GM12864 (cell line): Measurements from ENCODE around the gene VAX1.
"Not testable (repeated sequence)": the region's sequence is repeated elsewhere in the genome, so short reads cannot be mapped to it uniquely, and the experiment has no call there.

Experiments
- DNase-seq: peaks from one replicate; pipeline ENCODE4 v3.0.0-alpha.2; 2011; ENCODE audit warnings: low read depth
- H3K4me3 ChIP-seq: 2 replicates; pipeline ENCODE4 v1.5.1; 2011; ENCODE audit warnings: mild to moderate bottlenecking, low read depth, low read length, control low read depth
- CTCF ChIP-seq: IDR thresholded peaks from 2 replicates; pipeline ENCODE4 v1.5.1; 2011; ENCODE audit warnings: low read depth, mild to moderate bottlenecking, moderate library complexity, low read length, control low read depth, inconsistent platforms; ENCODE audit errors: missing control alignments

VAX1 gene, protein sequence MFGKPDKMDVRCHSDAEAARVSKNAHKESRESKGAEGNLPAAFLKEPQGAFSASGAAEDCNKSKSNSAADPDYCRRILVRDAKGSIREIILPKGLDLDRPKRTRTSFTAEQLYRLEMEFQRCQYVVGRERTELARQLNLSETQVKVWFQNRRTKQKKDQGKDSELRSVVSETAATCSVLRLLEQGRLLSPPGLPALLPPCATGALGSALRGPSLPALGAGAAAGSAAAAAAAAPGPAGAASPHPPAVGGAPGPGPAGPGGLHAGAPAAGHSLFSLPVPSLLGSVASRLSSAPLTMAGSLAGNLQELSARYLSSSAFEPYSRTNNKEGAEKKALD

GRCh38 chr10:117137911-117138642 lies at the start of gene VAX1:
TSS of gene VAX1 (minus strand) at chr10:117138270. CDS start at chr10:117138056, 214 bp downstream.
- no peak for TF ChIP-seq CTCF
- no peak for DNase-seq
- H3K4me3 ChIP-seq, result no peak within 1 kb of the TSS

DNA sequence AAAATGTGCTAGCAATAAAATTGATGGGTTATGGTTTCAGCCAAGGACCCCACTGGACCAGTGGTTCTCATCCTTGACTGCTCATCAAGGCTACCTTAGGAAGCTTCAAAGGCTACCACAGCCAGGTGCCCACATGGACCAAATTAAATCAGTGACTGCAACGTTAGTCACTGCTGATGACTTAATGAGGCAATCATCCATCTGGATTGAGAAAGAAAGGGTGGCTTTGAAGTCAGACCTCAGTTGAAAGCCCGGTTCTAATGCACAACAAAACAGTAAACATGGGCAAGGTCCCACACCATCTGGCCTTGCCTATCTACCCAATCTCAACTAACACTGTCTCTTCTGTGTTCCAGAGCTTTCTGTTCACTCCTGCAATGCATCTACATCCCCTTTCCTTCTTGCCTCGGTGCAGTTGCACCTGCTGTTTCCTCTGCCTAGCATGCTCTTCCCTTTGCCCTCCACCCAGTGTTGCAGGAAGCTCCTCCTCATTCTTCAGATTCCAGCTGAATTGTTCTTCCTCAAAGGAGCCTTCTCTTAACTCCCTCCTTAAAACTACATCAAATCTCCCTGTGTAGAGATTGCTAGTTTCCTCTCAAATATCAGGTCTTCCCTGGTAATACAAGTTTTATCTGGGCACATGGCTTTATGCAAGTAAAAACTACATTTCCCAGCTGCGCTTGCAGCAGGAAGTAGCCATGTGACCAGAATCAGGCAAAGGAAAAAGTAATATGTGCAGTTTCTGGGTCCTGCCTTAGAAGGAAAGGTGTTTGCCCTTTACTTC lies 49.0 kb upstream of the VAX1 start:
- no peak for TF ChIP-seq CTCF
- no peak for DNase-seq
- no peak overlapping the region for H3K4me3 ChIP-seq

- DNase-seq, H3K4me3 ChIP-seq: not testable (repeated sequence)
These were observed 47.7 kb upstream of the VAX1 start for GRCh38 chr10:117185817-117186216.

- DNase-seq, result no peak
- H3K4me3 ChIP-seq, result no peak overlapping the region
- no peak for TF ChIP-seq CTCF
These were observed 46.8 kb upstream of the VAX1 start for GRCh38 chr10:117184821-117185220.

GRCh38 chr10:117184296-117184695 lies 46.2 kb upstream of the VAX1 start:
- DNase-seq, result no peak
- TF ChIP-seq CTCF, result no peak
- H3K4me3 ChIP-seq, result no peak overlapping the region

- TF ChIP-seq CTCF, result no peak
These were observed 40.1 kb upstream of the VAX1 start for GRCh38 chr10:117178190-117178589.

GRCh38 chr10:117175901-117176534 lies 37.9 kb upstream of the VAX1 start:
- peak overlapping the region; percentile 58 for H3K4me3 ChIP-seq
- peak; percentile 38 for DNase-seq
- TF ChIP-seq CTCF, result peak; percentile 77

More at GRCh38 chr10:117178190-117178589, 40.1 kb upstream of the VAX1 start:
- DNase-seq, result no peak
- H3K4me3 ChIP-seq, result no peak overlapping the region
